ENCODE results near the gene EEF2.
"Not testable (repeated sequence)": the region's sequence is repeated elsewhere in the genome, so short reads cannot be mapped to it uniquely, and the experiment has no call there.

The EEF2 gene

DNA sequence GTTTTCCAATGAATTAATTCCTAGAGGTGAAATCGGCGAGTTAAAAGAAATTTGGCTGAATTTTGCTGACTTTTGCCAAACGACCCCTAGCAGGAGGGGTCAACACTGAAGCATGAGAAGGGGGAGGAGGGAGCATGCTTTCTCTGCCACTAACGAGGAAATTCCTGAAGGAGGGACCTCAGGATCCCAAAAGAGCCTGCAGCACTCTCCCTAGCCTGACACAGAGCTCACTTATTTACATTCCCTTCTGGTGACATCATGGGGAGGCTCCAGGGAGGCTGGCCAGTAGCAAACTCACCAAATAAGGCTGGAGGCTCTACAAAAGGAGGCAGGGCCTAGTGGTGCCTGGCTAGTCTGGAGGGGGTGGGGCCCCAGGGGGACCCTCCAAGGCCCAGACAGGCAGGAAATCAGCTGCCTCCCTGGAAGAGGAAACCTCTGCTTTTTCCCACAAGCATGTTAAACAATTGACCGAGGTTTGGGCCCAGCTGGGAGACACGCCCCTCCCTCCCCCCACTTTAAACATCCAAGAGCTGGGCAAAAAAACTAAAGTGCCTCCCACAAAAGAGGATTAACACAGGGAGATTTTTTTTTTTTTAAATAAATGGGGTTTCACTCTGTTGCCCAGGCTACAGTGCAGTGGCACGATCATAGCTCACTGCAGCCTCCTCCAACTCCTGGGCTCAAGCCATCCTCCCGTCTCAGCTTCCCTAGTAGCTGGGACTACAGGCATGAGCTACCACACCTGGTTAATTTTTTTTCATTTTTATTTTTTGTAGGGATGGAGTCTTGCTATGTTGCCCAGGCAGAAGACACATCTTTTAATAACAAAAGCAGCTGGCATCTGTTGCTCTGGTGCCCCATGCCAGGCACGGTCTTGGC lies 16.5 kb downstream of the EEF2 start:
- DNase-seq: no peak

DNA sequence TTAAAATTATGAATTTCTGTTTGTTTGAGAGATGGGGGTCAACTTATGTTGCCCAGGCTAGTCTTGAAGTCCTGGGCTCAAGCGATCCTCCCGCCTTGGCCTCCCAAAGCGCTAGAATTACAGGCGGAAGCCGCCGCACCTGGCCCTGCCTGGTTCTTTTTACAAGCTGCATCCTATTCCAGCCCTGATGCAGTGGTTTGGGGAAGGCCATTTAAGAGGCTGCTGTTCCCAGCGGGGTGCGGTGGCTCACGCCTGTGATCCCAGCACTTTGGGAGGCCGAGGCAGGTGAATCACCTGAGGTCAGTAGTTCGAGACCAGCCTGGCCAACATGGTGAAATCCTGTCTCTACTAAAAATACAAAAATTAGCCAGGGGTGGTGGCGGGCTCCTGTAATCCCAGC lies 17.3 kb downstream of the EEF2 start:
- not testable (repeated sequence) for DNase-seq

DNA sequence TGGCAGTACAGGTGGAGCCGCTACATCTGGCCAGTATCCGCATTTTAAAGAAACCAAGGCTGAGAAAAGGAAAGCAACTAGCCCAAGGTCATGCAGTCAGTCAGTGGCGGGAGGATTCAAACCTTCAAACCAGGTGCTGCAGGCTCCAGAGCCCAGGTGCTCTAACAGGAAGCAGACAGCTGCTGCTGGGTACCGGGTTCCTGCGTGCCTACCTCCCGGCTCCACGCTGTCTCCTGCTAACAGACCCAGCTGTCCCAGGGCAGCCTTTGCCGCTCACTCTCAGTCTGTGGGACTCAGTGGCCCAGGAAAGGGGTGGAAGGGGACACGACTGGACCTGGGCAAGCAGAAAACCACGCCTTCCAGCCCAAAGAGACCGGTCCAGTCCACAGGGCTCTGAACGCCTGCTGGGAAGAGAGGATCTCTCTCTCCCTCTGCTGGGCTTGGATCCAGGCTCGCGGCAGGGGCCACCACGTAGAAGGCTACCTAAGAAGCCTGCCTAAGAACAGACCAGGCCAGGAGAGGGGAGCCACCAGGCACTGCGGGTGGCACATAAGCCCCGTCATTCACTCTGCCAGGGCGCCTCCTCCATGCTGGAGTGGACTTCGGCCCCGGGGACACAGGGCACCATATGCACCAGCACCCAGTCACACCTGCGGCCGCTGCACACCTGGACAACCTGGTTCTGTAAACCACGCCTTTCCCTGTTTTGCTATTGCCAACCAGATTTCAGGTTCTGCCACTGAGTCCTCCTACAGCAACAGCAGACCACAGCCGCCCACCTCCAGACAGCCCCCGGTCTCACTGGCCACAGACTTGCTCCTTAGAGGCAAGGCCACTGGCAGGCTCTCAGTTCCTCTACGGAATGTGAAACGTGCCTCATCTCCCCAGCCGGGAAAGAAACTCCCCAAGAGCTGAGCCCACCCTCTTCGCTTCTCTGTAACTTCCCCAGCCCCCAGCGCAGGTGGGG lies 18.9 kb downstream of the EEF2 start:
- DNase-seq: no peak

DNA sequence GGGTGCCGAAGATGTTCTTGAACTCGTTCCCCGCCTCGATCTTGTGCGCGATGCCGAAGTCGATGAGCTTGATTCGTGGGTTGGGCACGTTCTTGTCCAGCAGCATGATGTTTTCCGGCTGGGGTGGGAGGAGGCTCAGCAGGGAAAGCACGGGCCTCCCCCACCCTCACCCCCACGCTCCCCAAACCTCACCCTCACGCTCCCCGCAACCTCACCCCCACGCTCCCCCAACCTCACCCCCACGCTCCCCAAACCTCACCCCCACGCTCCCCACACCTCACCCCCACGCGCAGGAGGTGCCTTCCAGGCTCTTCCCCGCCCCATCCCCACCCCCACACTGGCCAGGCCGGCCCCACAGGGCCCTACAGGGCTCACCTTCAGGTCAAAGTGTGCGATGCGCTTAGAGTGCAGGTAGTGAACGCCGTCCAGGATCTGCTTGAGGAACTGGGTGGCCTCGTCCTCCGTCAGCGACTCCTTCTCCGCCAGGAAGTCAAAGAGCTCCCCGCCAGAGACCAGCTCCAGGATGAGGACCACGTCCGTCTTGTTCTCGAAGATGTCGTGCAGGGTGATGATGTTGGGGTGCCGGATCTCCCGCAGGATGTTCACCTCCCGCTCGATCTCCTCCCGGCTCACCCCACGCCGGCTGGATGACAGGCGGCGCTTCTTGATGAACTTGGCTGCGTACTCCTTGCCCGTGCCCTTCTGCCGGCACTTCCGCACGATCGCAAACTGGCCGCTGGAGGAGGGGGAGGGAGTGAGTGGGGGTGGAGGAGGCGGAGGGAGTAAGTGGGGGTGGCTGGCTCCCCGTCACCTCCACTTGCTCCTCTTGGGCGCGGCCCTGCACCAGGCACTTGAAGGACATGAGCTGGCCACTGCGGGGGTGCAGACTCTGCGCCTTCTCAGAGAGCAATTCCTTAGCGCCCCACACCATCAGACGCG lies 20.7 kb downstream of the EEF2 start:
- DNase-seq: no peak

DNA sequence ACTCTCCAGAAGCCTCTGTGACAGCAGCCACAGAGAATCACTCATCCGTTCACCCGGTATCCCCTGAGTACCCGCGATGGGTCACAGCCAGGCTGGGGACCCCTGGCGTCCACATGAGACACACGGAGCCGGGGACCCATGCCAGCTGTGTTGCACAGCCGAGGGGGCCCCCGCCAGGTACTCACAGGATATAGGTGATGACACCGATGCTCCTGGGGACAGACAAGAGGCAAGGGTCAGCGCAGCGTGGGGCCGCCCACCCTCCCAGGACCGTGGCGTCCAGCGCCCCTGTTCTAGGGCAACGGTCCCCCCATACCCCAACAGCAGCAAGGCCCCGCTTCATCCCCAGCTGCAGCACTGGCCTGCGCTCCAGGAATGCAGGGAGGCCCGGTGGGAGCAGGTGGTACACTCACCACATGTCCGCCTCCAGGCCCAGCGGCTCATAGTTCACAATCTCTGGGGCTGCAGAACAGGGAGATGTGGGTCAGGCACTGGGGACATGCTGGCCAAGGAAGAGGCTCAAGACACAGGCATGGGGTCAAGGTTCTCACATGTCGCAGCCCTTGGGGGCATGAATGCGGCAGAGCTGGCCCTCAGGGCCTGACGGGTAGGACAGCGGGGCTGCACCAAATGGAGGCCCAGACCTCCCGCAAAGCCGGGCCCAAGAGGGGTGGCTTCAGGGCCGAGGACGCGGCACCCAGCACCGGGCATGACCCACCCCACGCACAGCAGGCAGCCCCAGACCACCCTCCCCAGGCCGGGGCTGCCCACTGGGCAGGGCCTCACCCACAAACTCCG lies 21.6 kb downstream of the EEF2 start:
- DNase-seq: no peak

DNA sequence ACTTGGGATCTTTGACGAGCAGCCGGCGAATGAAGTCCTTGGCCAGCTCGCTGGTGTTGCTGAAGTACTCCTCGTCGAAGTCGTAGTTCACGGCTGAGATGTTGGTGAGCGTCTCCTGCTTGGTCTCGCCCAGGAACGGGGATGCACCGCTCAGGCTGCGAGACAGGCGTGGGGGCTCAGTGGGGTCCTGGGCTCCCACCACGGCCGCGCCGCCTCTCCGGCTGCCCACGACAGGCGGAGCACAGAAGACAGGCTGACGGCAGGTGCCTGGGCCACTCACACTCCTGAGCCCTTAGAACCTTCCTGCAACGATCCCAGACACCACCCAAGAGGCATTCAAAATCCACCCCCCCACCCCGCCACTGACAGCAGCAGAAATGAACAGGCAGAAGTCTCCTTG lies 24.3 kb downstream of the EEF2 start:
- no peak for DNase-seq

DNA sequence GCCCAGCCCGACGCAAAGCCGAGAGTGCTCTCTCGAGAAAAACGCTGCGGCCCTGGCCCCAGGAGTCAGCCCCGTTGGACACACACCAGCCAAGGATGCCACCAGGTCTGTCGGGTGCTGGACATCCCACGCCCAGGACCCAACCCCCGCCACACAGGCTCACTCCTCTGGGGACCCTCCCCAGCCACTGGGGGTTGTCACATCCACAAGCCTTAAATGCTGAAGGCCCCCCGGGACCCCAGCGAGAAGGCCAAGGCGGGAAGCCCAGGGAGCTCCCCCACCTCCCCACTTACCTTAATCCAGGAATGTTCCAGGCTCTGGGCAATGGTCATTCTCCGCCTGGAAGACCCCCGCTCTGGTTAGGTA lies 25.5 kb downstream of the EEF2 start:
- DNase-seq: no peak

DNA sequence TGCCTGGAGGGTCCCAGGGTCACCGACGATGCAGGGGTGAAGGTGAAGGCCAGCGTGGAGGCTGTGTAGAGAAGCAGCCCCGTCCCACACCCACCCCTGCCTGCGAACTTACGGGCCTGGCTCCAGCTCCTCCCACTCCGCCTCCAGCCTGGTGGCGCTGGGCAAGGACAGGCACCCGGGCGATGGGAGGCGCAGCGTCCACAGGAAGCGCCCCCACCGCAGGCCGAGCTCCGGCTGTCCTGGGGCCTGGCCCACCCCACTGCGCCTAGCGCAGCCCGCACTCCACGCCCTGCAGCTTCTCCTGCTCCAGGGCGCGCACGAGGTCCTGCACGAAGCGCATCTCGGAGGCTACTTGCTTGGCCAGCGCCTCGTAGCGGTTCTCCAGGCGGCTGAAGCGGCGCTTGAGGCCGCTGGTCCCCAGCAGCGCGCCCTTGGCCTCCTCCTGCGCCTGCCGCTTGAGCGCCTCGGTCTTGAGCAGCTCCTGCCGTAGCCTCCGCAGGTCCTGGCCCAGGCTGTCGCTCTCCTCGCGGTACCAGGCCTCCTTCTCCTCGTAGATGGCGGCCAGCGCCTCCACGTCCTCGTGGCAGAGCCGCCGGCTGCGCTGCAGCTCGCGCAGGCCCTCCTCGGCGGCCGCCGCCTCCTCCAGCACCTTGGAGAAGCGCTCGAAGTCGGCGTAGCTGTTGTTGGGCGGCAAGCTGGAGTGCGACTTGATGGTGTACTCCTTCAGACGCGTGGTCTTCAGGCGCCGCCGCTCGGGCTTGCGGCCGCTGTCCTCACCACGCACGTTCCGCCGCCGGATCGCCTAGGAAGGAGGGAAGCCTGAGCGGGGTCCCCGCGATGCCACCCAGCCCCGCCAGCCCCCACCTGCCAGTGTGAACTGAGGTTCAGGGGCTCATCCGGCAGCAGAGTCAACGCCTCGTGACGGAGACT lies 26.2 kb downstream of the EEF2 start:
- DNase-seq: no peak

DNA sequence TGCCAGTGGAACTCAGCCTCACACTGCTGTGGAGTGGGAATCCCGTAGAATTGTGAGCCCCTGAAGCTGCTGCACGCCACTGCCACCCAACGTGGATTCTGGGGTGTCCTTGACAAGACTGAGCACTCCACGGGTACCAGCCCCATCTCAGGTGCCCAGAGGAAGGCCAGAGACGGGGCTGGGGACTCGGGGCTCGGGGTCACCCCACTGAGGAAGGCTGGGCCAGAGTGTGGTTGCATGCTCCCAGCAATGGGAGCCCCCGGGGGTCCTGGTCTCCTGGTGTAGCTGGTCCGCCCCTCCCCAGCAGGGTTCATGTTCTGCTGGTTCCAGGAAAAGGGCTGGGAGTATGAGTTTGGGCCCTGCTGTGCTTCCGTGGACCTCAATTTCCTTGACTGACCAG lies 29.6 kb downstream of the EEF2 start:
- DNase-seq: no peak

DNA sequence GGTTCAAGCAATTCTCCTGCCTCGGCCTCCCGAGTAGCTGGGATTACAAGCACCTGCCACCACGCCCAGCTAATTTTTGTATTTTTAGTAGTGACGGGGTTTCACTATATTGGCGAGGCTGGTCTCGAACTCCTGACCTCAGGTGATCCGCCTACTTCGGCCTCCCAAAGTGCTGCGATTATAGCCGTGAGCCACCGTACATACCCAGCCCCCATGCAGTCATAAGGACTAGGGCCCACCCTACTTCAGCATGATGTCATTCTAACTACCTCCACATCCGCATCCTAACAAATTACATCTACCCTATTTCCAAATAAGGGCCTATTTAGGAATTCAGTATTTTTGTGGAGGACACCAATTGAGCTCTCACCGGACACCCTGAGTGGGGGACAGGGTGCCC lies 30.0 kb downstream of the EEF2 start:
- DNase-seq: not testable (repeated sequence)

DNA sequence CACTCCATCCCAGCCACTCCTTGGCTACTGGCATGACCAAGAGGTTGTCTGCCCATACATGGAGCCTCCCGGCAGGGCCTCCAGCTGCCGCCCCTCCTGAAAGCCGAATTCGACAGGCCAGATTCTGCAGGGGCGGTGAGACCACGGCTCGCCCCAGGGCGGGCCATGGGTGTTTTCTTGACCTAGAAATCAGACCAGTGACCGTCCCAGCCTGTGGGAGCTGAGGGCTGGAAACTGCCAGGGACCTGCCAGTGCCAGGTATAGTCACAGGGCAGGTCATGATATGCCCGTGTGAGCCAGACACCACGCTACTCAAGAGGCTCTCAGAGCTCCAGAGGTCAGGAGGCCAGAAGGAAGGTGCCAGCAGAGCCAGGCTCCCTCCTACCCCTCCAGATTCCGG lies 31.2 kb downstream of the EEF2 start:
- no peak for DNase-seq

DNA sequence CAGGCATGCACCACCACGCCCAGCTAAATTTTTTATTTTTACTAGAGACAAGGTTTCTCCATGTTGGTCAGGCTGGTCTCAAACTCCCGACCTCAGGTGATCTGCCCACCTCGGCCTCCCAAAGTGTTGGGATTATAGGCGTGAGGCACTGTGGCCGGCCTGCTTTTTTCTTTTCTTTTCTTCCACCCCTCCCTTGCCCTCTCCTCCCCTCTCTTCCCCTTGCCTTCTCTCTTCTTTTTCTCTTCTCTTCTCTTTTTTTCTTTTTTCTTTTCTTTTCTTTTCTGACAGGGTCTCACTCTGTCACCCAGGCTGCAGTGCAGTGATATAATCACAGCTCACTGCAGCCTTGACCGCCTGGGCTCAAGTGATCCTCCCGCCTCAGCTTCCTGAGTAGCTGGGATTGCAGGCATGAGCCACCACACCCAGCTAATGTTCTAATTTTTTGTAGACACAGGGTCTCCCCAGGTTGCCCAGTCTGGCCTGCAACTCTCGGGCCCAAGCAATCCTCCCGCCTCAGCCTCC lies 32.4 kb downstream of the EEF2 start:
- not testable (repeated sequence) for DNase-seq

DNA sequence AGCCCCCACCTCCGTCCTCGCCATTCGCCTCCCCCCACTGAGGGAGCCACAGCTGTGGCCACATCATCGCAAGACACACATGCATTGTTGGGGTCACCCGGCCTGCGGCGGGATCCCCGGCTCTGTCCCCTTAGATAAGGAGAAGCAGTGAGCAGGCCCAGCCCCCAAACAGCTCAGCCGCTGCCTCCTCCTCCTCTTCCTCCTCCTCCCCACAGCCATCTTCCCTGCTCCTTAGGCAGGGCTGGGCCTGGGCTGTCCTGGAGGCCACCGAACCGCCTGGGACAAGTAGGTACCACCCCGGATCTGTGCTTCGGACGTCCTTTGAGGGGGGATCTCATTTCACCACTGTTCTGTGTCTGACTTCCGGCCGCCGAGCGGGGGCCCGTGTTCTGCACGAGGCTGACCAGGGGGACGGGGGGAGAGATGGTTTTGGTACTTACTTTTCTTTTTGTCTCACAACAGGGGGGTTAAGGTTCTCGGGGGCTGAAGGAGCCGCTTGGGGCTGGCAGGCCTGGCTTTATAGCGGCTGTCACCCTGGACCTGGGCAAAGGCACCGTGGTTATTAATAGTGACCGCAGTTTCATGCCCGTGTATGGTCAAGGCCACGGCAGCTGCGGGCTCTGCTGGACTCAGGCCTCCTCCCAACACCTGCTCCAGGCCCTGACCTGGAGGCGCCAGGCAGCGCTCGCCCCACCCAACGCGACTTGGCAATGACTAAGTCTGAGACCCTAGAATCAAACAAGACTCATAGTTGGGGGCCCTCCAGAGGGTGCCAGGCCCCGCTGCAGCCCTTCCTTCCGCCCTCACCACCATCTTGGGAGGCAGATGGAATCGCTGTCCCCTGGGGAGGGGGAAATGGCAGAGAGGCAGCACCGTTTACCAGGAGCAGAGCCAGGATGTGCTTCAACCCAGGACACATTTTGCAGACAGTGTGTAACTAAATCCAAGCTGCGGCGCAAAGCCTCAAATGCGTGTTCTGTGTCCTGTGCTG lies 34.1 kb downstream of the EEF2 start:
- no peak for DNase-seq

DNA sequence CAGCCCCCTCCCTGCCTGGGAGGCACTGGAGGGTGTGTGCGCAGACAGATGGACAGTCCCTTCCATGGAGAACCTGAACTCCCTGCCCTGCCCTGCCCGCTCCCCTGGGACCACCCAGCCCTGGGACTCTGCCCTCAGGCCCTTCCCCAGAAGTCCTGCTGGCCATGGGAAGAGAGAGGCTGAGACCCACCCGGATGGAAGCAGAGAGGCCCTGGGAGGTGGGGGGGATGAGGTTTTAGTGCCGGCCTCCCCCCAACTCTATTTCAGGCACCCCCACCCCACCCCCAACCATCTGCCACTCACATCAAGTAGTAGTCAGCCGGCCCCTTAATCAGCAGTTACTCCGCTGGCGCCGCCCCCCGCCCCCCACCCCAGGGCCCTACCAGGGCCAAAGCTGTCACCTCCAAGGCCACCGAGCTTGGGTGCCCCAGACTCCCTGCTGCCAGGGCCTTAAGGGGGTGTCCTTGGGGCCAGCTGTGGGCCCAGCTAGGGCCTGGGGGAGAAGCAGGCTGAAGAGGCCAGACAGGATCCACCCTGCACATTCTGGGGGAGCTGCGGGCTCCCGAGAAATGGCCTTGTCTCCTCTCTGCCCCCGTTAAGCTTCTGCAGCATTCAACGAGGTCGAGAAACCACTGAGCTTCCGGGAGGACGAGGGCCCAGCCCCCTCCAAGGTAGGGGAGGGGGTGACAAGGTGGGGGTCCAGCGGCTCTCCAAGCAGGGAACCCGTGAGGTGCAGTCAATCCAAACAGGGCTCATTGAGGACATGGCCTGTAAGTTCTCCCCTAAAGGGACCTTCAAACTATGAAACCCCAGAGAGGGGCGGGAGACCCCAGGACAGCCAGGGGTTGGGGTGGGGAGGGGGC lies 35.0 kb downstream of the EEF2 start:
- no peak for DNase-seq

DNA sequence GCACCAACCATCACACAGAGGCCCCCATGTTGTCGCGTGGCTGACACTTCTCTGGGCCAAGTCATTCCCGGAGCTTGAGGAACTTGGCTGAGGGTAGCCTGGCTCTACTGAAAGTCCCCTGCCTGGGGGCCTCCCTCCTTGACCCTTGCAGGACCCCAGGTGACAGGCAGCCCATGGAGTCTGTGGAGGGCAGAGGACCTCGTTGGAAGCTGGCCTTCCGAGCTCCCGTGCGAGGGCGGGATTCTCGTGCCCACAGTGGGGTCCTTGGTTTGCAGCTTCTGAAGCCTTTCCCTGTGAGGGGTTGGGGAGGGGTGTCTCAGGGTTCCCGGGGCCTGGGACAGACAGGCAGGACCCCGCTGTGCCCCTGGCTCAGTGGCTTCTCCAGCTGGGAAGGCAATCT lies 36.0 kb downstream of the EEF2 start:
- DNase-seq: no peak

DNA sequence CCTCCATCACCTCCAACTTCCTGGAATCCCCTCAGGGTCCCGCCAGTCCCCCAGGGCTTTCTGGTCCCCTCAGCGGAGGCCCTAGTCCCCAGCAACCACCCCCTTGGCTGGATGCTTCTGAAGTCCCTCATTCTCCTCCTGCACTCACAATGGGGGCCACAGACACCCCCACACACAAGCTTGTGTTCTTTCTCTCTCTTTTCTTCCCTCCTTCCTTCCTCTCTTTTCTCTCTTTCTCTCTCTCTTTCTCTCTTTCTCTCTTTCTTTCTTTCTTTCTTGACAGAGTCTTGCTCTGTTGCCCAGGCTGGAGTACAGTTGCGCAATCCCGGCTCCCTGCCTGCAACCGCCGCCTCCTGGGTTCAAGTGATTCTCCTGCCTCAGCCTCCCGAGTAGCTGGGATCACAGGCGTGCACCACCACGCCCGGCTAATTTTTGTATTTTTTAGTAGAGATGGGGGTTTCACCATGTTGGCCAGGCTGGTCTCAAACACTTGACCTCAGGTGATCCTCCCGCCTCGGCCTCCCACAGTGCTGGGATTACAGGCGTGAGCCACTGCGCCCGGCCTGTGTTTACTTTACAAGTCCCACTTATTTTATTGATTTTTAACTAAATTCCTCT lies 37.8 kb downstream of the EEF2 start:
- DNase-seq: not testable (repeated sequence)

DNA sequence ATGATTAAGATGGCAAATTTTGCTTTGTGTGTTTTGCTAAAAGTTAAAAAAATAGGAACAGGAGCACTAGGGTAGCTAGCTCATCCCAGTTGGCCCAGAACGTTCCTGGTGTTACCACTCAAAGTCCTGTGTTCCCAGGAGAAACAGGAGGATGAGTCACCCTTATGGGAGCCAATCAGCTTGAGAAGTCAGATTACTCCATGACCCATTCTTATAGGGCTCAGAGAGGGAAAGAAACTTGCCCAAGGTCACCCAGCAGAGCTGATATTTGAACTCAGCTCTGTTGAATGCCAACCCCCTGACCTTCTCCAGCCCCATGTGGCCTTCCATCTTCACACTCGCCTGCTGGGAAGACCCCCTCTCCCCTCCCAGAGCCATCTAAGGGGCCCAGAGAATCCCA lies 39.4 kb downstream of the EEF2 start:
- no peak for DNase-seq

All from CD4-positive, alpha-beta T cell treated with Interferon alpha-2 for 1 hour (primary cell).